GM18508 (cell line): ENCODE results near the gene CPXM2.

Source experiments
- ATAC-seq: cut with Tn5 transposase; IDR thresholded peaks from one replicate; pipeline ENCODE4 v1.9.1; 2021; ENCODE audit warnings: moderate number of reproducible peaks; ENCODE audit not compliant: insufficient read depth, unreplicated experiment

Gene CPXM2

DNA sequence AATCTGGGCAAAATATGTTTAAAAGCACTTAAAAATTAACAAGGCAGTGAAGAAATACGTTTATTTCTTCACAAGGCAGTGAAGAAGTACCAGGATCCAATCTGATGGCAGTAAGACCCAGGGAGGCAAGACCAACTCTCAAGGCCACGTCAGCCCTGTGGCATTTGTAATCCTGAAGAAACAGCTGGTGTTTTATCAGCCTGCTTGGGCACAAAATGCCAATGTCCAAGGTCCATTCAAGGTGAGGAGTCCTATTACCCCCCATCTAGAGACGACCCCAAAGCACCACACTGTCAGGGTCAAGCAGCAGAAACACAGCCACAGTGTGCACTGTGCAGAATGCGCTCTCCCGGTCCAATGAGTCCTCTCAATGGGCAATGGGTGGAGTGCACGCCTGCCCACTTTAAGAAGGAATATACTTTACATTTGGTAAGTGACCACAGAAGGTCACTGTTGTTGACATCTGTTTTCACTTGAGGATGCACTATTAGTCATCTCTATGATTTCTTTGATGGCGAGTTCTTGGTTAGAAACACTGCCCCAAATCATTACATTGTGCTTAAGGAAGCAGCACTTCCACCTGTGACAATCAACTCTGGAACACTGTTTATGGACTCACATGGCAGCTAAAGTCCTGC is 12.8 kb downstream of the CPXM2 start:
- no peak for ATAC-seq

DNA sequence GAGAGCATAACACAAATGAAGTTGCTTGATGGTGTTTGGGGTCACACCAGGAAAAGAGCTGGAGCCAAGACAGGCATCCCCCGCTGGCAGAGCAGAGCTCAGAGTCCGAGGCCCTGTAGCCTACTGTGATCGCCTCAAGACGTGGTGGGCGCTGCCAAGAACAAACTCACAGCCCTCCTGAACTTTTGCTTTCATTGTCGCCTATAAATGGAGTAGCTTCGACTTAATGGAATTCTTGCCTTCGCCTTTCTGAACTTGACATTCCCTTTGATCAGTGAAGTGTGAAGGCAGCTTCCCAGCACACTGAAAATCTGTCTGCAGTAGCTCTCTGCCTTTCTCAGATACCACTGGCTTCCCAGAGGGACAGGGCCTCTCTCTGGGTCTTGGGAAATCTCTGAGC is 21.3 kb downstream of the CPXM2 start:
- ATAC-seq = no peak

DNA sequence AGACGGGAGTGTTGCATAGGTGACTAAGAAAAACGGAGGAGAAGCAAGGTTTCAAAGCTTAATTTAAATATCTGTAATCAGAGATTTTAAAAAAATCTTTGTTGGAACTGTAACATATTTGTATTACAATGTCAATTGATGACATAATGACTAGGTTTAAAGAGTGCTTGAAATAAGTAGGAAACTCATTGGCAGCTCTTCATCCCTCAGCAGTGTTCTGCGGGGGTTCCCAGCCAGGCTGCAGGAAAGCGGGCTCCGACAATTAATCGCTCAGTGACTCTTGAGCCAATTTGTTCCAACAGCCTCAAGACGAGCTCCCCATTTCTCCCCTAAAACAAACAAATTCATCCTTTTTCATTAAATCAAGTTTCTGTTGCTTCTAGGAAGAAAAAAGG is 22.6 kb downstream of the CPXM2 start:
- ATAC-seq = no peak

DNA sequence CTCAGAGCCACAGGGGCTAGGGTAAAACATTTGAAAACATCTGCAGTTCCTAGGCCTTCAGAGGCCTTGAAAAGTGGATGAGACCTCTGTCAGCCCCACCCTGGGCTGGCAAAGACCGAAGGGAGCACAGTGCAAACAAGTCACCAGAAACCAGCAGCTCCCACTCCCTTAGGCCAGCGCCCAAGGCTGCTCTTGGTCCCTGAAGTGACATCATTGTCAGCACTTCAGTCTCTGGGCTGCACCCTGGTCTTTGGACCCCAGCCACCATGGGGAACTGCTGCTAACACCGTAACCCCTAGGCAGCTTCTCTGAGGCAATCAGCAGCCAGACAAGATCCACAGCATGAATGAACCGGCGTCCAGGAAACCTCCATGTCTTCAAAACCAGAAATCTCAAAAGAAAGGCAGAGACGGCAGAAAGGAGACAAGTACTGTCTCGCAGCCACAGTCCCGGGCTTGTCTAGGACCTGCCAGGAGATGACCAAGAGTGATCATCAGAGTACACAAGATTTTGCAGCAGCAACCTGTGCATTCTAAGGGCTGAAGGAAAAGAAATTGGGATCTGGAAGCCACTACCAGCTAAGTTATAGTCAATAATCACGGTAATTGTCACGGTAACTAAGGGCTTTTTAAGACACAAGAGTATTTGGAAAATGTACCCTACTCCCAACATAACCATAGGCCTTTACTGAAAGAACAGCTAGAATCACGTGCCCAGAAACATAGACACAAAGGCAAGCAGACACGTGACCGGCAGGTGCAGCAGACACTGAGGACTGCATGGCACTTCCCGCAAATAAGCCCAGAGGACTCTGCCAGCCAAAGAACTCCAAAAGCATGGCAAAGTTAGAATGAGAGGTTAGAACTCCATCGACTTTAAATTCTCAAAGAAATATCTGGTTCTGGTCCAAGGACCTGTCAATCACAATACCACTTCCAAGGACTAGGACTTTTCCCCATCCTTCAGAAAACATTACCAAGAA is 23.3 kb downstream of the CPXM2 start:
- ATAC-seq = no peak

DNA sequence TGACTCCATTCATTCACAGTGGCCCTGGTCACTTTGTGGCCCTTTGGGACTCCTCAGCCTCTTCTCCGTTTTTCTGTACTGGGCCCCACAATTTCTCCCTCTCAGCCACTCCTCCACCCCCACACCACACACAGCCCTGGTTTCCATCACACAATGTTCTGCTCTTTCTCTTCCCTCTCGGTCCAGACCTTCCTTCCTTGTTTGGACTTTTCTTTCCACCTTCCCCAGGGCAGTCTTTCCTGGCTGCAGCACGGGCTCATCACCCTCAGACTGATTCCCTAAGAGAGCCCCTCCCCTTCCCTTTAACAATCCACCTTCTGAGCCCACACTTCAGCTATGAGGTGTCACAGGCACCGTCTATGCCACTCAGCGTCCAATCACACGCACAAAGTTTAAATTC is 25.7 kb downstream of the CPXM2 start:
- no peak for ATAC-seq

- no peak for ATAC-seq
Measured at GRCh38 chr10:123865350-123865749, 26.3 kb downstream of the CPXM2 start.

DNA sequence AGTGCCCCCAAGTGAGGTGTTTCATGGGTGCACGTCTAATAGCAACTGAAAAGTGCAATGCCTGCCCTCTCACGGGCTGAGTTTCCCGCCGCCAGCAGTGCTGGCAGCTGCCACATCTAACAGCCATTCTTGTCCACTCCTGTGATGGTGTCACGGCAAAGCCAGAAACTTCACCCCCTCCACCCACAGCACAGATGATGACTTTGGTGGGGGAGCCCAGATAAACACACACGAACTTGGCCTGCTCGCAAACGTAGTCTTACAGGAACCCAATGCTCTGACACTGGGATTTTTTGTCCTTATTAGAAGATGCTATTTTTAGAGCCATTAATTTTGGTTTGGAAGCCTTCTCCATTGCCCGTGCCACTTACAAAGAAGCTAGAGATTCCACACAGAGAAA is 26.7 kb downstream of the CPXM2 start:
- ATAC-seq = no peak

- ATAC-seq = no peak
Measured at GRCh38 chr10:123863721-123864482, 27.7 kb downstream of the CPXM2 start.

DNA sequence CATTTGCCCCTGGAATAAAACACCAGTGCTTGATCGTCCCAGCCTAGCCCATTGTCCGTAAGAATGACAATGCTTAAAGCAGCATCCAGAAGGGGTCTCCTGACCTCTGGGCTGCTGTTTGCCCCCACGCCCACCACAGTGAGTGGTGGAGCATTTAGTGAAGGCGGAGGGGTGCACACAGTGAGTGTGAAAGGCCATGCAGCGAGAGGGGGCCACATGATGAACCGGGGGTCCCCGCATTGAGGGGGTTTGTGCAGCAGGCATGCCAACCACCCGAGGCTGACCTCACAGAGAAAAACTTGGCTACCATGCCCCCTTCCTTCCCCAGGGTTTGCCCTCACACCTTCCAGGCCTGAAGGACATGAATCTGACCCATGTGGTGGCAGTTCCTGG is 28.4 kb downstream of the CPXM2 start:
- ATAC-seq = no peak

GRCh38 chr10:123862421-123863182 is 29.0 kb downstream of the CPXM2 start:
- no peak for ATAC-seq

- no peak for ATAC-seq
Measured at GRCh38 chr10:123860856-123861255, 30.8 kb downstream of the CPXM2 start.

GRCh38 chr10:123860209-123860608 is 31.4 kb downstream of the CPXM2 start:
- ATAC-seq = no peak

- no peak for ATAC-seq
Measured at GRCh38 chr10:123859653-123860050, 32.0 kb downstream of the CPXM2 start.

GRCh38 chr10:123858907-123859652 is 32.5 kb downstream of the CPXM2 start:
- no peak for ATAC-seq

GRCh38 chr10:123858077-123858681 is 33.4 kb downstream of the CPXM2 start:
- no peak for ATAC-seq

DNA sequence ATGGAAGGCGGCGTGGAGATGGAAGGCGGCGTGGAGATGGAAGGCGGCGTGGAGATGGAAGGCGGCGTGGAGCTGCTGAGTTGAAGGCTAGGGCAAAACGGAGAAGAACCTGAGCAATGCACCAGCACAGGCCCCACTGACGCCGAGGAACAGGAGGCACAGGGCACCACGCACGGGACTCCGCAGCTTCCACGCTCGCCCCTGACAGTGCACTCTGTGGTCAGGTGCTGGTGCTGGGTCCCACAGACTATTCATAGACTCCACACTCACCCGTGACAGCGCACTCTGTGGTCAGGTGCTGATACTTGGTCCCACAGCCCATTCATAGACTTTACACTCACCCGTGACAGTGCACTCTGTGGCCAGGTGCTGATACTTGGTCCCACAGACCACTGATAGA is 34.0 kb downstream of the CPXM2 start:
- no peak for ATAC-seq

DNA sequence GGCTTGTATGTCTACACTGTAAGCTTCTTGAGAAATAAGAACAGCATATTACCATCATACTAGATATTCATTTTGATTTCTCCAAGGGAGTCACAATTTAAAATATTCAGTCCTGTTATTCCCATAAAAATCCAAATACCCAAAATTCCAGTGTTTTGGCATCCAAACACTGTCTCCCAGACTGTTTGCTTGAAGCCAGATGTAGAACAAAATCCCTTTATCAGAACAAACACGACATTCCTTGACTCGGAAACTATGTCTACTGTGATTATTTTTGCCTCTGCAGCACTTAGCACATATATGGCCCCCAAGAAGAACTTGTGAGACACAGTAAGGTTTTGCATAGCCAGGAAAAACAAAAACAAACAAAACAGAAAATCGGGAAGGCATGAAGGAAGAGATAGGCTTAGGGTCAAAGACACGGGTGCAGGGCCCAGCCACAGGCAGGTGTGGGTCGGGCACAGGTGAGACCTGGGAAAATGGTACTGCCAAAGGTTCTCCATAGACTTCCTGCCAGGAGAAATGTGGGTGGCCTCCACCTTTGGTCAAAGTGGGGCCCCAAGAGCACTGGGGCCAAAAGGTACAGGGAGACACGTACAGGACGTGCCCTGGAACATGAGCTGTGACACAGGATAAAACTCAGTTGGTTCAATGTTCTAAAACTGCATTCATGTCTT is 36.5 kb downstream of the CPXM2 start:
- no peak for ATAC-seq

- ATAC-seq = no peak
Measured at GRCh38 chr10:123854498-123854897, 37.1 kb downstream of the CPXM2 start.

GRCh38 chr10:123854003-123854402 is 37.6 kb downstream of the CPXM2 start:
- no peak for ATAC-seq
